HG03571 (cell line): ENCODE data around the gene RANBP1.

Experiments used
- ATAC-seq: cut with Tn5 transposase; IDR thresholded peaks from one replicate; pipeline ENCODE4 v1.9.1; 2021; ENCODE audit not compliant: unreplicated experiment

Gene RANBP1

DNA sequence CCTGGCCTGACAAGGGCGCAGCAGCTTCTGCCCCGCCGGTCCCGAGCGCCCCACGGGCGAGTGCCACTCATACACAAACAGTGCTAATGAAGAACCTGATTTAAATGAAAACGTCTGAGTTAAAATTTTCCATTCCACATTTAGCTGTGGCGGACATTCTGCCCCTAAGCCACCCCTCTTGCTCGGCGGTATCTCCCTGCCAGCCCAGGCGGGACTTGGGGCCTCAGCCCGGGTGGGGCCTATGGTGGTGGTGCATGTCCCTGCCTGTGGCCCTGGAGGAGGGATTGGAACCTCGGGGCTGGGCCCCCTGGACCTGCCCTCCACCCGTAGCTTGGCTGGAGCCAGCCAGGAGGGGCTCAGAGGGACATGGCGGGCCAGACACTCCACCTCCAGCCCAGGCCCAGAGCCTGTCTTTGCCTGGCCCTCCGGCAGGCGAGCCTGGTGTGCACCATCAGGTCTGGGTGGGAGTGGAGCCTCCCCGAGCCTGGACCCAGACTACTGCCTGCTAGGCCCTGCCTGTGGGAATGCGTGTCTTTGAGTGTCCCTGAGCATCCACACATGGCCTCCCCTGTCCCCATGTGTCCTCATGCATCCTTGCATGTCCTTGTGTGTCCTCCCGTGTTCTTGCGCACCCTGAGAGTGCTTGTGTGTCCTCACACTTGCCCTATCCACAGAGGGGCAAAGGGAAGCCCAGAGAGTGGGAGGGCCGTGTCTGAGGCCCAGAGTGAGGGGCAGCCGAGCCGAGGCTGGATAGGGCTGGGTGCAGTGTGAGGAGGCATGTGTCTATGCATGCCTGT, 20.1 kb downstream of the RANBP1 start:
- no peak for ATAC-seq

DNA sequence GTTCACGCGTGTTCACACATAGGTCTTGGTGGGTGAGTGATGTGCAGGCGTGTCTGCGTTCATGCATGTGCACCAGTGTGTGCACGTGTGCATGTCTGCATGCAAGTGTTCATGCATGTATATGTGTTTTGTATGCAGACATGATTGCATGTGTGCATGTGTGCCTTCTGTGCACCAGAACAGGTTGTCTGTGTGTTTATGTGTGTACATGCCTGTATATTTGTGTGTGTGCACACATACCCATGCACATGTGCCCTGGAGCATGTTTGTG, 20.6 kb downstream of the RANBP1 start:
- no peak for ATAC-seq

DNA sequence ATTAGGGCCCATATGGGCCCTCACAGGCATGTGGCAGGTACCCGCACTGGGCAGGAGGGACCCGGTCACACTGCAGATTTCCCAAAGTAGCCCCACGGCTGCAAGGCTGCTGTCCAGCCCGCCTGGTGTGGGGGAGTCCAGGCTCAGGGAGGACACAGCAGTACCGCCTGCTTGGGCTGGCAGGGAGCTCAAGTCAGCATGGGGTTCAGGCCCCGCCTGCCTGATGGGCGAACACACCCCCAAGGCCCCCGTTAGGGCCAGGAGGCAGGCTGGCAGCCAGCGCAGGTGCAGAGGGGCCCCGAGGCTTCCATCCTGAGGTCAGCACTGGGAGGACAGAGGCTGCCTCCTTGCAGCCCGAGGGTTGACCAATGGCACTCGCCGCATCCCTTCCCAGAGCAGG, 21.2 kb downstream of the RANBP1 start:
- no peak for ATAC-seq

- ATAC-seq = no peak
Measured at GRCh38 chr22:20137671-20138416, 21.9 kb downstream of the RANBP1 start.

- no peak for ATAC-seq
Measured at GRCh38 chr22:20138417-20138738, 22.5 kb downstream of the RANBP1 start.

- ATAC-seq = no peak
Measured at GRCh38 chr22:20138868-20139267, 23.0 kb downstream of the RANBP1 start.

GRCh38 chr22:20139391-20140106, 23.6 kb downstream of the RANBP1 start:
- no peak for ATAC-seq

DNA sequence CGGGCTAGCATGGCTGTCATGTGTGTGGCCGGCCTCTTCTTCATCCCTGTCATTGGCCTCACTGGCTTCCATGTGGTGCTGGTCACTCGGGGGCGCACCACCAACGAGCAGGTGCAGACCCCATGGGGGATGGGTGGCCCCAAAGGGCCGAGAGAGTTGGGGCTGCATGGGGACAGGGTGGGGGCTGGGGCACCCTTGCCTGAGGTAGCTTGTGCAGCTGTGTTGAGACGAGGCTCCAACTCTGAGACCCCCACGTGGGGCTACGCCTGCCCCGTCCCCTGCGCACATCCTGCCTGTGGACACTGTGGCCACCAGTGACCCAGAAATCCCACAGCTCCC, 24.2 kb downstream of the RANBP1 start:
- no peak for ATAC-seq

DNA sequence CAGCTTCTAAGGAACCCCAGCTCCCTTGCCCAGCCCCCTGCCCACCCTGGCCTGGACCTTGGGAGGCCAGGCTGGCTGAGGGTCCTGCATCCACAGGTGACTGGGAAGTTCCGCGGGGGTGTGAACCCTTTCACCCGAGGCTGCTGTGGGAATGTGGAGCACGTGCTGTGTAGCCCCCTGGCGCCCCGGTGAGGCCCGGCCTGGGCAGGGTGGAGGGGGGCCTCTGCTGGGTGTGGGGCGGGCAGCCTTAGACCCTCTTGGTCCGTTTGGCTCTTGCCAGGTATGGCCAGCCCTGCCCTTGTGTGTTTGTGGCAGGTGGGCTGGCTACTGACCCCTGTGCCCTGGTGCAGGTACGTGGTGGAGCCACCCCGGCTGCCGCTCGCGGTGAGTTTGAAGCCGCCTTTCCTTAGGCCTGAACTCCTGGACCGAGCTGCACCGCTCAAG, 24.6 kb downstream of the RANBP1 start:
- no peak for ATAC-seq

GRCh38 chr22:20141186-20142077, 25.5 kb downstream of the RANBP1 start:
- ATAC-seq = no peak

- ATAC-seq = no peak
Measured at GRCh38 chr22:20142711-20143621, 27.1 kb downstream of the RANBP1 start.

GRCh38 chr22:20143883-20144665, 28.2 kb downstream of the RANBP1 start:
- ATAC-seq = no peak

GRCh38 chr22:20145206-20145831, 29.4 kb downstream of the RANBP1 start:
- ATAC-seq = no peak

DNA sequence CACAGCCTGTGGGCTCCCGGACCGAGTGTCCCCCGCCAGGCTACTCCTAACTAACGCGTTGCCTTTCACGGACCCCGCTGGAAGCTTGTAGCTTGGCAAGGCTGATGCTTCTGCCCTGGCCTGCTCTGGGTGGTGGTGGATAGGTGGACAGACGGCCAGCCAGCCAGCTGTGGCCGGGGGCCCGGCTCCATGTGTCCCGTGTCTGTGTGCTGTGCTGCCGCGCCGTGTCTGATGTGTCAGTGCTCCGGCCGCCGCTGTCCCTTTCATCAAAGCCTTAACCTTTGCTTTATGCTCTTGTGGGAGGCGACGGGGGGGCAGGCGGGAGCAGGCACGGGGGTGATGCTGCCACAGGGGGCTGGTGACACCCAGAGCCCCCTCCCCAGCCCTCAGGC, 29.9 kb downstream of the RANBP1 start:
- ATAC-seq = no peak

DNA sequence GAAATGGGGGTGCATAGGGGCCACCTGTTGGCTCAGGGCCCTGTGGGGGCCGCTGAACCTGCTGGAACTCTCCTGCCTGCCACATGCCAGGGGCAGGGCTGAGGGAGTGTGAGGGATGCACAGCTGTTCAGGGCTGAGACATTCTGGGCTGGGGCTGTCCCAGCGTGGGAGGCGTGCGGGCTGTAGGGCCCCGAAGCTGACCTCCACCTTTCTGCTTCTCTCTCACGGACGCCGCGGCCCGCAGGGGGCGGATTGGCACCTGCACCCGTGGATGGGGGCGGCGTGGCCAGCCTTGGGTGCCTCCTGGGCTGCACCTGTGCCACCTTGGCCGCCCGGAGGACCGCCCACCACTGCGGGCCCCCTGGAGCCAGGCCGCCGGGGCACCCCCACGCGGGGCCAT, 30.9 kb downstream of the RANBP1 start:
- no peak for ATAC-seq

DNA sequence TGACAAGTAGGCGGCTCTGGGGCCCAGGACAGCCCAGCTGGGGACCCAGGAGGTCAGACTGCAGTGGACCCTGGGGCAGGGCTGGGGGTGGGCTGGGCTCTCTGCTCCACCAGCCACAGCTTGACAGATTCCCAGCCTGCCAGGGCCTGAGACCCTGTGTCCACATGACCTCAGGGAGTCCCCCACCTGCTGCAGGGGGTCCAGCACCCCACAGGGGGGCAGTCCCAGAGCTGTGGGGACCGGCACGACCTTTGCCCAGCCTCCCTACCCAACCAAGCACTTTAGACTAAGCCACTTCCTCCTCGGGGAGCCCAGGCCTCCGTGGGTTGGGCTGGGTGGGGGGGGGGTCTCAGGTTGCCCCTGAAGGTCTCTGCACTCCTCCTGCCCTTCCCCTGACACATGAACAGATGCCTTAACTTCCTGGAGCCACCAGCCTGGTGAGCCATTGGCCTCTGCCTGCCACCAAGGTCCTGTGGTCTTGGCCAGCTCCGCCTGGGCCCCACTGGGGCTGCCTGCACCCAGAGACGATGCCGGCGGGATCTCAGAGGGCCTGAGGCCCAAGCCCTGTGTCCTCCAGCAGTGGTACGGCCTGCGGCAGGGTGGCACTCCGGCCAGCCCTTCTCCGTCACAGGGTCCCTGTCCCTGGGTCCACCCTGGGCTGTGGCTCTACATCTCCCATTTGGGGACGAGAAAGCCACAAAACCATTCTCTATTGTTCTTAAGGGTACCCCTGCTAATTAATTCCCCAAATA, 31.5 kb downstream of the RANBP1 start:
- no peak for ATAC-seq

DNA sequence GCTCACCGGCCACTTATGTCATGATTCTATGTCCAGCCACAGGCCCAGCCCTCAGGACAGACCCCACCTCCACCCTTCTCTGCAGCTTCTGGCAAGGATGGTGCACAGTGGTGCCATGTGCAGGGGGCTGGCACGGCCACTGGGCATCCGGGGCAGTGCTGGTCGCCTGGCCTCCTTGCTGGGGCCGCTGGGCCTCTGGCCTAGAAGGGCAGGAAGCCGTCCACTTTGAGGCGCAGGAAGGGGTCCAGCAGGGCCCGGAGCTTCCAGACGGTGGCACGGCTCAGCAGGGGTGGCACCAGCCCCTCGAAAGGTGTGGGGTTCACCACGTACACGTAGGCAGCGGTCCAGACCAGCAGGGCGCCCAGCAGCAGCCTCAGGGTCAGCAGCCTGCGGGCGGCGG, 32.5 kb downstream of the RANBP1 start:
- no peak for ATAC-seq
